ENCODE data around the gene DPP6.

Gene DPP6

DNA sequence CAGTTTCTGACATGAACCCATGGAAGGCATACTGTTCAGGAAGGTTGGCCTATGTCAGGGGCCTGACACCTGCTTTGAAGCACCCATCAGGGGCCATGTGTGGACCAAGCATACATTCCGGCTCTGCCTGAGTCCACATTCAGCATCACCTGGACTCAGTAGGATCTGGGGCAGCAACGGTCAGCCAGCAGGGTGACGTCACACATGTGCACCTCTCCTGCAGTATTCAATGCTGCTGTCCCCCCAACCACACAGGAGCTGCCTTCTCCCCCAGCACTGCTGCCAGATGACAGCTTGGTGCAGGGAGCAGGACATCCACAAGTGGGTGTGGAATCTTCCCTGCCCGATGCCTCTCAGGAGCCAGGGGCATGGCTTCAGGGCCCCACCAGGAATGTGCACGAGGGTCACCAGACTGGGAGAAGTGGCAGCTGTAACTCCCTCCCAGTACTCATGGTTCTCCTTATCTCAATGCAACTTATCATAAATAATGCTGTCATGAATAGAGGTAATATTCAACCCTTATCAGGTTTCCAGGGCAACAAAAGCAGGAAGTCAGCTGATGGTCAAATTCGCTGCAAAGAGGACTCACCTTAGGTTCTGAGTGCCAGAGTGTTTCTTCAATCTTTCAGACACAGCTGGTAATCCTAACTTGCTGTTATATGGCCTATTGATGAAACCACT lies 657.8 kb downstream of the DPP6 start:
- DNase-seq (ENCODE audit: low read depth) = no peak

DNA sequence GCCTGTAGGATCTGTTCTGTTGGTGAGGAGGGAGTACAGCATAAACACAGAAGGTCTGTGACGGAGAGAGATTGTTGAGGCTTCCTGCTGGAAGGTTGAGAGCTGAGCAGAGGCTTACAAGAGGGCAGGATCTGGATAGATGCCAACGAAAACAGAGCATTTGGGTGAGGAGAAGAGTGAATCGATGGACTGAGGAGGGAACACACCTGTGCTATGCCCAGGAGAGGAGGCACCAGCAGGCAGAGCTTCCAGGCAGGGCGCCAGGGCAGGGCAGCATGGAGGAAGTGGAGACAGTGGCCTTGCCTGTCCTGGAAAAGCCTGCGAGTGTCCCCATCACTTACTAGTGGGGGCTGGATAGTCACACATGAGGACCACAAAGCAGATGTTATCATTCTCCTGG lies 667.8 kb downstream of the DPP6 start:
- no peak for DNase-seq (ENCODE audit: low read depth)

DNA sequence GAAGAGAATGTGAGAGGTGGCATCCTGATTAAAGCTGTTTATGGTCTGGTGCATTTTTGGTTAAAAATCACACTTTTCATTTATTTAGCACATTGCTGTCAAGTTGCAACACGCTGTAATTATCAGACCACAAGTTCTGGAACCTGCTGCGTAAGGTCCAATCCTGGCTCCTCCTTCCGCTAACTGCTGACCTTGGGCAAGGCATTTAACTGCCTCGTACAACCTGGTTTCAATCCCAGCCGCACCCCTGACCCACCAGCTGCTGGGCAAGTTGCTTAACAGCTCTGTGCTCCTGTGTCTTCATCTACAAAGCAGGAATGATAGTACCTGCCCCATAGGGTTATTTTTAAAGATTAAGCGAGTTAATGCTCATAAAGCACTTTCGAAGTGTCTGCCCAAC lies 668.9 kb downstream of the DPP6 start:
- DNase-seq (ENCODE audit: low read depth) = no peak

DNA sequence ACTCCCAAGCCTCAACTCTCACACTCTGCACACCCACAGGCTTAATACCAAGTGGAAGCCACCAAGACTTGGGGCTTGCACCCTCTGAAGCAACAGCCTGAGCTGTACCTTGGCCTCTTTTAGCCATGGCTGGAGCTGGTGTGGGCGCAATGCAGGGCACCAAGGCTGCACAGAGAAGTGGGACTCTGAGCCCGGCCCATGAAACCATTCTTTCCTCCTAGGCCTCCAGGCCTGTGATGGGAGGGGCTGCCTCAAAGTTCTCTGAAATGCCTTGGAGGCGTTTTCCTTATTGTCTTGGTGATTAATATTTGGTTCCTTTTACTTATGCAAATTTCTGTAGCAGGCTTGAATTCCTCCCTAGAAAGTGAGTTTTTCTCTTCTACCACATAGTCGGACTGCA lies 674.2 kb downstream of the DPP6 start:
- no peak for DNase-seq (ENCODE audit: low read depth)

DNA sequence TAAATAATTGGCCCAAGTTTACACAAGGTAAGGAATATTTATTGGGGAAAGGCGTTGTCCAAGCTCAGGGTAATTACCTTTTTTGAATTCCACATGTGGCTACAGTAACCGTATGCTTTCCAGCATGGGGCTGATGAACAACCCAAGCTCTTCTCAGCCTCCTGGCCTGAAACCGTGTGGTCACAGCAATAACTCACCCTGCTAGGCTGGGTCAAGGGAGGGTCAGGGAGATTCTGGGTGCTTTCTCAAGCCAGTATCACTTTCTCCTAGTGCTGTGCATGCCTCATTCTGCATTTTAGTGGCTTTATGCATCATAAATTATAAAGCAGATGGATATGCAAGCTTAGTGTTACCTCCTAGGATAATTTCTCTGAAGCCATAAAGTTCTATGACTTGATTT lies 676.9 kb downstream of the DPP6 start:
- no peak for DNase-seq (ENCODE audit: low read depth)

DNA sequence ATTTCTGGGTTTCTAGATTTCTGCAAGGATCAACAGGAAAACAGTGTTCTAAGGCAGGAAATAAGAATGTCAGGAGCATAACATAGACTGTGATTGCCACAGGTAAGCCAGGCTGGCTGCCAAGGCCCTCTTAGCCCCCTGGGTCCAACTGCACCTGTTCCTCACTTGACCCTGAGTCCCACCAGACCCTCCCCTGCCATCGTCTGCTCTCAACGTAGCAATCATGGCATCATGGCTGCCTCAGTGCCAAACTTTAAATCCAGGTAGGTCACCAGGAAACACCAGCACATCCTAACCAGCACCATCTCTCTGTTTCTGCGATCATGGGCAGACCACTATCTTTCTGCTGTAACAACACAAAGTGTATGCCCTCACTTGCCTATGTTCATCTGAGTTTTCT lies 683.6 kb downstream of the DPP6 start:
- DNase-seq (ENCODE audit: low read depth) = no peak

DNA sequence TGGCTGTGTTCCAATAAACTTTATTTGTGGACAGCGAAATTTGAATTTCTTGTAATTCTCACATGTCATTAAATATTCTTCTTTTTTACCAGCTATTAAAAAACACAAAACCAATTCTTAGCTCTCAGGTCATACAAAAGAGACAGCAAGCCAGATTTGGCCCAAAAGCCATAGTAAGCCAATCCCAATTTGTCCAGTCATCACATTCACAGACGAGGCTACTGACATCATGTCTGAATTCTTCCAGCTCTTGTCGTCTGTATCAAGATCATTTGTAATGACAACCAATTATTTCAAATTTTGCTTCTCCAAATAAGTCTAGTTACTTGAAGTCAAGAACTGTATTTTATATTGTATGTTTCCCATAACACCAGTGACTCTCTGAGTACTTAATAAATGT lies 684.2 kb downstream of the DPP6 start:
- DNase-seq (ENCODE audit: low read depth) = no peak

DNA sequence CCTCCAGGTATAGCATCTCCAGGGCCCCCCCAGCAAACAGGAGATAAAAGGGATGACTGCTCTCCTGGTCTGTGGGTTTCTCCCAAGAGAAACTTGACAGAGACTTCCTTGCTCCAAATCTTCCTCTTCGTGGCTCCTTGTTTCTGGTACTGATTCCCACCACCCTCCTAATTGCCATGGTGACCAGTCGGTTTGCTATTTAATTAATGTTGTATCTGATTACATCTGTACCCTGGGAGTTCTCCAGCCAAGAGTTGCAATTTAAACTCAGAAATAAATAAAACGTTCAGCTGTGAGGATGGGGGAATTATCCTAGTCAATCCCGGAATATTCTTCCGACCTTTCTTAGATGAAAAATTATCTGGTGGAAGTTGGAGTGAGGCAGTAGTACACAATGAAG lies 686.0 kb downstream of the DPP6 start:
- no peak for DNase-seq (ENCODE audit: low read depth)

DNA sequence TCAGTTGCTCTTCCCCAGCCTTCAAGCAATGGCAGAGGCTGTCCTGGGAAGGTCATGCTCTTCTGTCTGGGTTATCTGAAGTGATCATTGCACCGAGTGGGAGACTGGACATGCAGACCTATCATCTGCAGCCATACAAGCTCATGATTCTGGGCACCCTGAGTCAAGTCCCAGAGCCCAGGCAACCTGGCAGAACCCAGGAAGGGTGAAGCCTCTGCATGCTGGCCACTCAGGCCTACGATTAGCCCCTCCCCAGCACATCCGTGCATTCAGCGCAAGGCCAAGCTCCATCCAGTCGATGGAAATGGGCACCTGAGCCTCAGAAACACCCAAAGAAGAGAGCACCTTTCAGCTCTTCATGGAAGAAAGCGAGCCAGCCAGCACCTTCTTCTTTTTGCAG lies 688.9 kb downstream of the DPP6 start:
- DNase-seq (ENCODE audit: low read depth) = no peak

DNA sequence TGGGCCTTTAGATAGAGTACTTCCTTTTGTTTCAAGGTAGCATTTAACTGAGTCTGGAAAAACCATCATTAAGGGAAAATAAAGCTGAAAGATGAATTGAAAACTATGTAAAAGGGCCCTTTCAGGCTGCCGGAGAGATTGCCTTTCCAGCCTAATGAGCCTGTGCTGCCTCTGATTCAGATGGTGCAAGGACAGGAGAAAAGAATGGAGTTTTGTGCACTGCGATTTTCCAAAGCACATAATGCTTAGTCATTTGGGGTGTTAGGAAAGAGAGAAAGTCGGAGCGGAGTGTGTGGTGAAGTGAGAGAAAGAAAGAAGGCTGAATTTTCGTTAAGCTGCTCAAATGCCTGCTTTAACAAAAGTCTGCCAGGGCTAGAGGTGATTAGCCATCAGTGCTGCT lies 691.0 kb downstream of the DPP6 start:
- DNase-seq (ENCODE audit: low read depth) = no peak

DNA sequence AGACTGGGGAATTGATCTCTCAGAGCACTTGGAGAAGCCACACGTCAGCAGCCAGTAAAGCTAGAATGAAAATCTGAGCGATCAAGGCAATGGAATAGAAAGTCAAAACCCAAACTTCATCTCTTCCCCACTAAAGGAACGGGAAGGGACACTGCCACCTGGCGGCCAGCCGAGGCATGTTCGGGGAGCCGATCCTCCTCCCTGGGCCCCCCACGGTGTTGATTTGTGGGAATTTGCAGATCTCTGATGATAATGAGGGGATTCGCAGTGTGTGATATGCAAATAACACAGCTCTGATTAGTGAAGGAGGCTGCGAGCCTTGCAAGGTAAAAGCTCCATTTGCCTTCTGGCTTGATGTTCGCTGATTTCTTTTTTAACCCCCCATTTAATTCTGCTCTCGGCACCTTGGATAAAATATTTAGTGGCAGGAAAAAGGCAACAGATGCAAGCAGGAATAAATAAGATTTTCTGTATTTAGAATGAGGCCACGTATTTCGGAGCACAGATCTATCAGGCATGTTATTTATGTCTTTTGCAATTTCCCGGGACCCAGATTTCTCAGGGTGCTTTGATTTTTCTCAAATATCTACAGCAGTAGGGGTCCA lies 692.2 kb downstream of the DPP6 start:
- DNase-seq (ENCODE audit: low read depth) = no peak

DNA sequence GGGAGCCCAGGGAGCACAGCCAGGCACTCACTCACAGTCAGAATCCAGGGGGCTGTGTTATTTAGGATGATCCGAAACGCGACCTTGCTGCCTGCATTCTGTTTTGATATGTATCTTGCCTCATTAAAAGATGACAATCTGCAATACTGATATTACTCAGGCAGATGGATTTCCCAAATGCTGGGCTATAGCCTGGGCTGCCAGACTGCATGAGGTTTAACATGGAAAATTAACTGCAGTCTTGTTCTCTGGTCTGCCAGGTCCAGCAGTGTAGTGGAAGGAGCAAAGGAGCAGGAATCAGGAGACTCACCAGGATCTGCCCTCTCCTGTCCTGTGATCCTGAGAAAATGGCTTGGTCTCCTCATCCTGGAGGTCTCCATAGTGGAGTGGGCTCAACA lies 692.7 kb downstream of the DPP6 start:
- no peak for DNase-seq (ENCODE audit: low read depth)

DNA sequence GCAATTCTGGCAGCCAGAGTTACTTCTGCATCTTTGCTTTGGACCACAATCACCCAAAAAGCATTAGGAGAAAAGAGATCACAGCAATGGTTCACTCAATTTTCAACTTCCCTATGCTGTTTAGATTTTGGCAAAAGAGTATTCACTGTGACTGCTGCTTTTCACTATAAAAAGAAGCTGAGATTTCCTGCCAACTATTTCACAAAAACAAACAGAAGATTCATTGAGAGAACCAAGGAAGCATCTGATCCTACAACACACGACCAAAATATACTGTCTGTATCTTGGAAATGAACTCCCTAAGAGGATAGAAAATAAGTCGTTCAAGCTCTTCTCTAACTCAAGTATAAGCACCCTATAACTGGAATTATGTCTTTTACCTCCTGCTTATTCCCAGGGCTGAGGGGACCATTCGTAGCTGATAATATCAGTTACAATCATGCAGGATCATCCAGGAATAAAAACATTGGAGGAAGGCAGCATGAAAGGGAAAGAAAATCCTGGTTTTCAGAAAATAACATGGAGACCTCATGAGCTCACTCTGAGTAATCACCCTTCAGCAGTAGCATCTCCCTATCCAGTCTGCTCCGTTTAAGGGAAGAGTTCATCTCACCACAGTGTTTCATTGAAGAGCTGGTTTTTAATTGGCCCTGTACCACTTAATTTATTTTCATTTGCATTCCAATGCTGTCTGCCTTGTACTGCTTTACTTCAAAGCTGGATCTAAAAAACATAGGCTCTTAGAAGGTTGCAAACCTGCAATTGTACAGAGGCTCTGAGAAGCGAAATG lies 694.6 kb downstream of the DPP6 start:
- no peak for DNase-seq (ENCODE audit: low read depth)

DNA sequence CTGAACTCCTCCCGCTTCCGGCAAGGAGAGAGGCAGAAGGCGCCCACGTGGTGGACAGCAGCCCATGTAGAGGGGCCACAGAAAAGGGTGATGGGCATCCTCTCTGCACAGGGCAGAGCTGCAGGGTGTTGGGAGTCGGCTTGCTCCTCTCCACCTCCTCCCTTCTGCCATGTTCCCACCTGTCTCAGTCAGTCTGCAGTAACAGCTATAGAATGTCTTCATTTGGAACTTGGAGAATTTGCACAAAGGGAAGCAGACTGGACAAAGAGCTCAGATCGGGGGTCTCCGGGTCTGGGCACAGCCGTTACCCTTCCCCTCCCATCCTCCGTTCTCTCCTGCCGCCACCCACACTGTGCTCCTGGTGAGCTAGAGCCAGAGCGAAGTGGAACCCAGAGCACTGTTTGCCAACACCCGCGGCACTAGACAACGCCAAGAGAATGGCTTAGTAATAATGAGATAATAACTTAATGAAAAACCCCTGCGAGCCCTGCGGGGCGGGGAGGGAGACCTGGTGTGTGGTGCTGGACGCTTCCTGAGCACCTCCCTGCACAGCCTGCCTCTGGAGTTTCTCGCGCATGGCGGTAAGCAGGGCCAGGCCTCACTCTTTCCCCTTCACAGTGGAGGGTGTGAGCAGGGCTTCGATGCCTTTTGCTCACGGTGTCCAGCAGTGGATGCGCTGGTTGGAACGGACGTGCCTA lies 696.0 kb downstream of the DPP6 start:
- no peak for DNase-seq (ENCODE audit: low read depth)

DNA sequence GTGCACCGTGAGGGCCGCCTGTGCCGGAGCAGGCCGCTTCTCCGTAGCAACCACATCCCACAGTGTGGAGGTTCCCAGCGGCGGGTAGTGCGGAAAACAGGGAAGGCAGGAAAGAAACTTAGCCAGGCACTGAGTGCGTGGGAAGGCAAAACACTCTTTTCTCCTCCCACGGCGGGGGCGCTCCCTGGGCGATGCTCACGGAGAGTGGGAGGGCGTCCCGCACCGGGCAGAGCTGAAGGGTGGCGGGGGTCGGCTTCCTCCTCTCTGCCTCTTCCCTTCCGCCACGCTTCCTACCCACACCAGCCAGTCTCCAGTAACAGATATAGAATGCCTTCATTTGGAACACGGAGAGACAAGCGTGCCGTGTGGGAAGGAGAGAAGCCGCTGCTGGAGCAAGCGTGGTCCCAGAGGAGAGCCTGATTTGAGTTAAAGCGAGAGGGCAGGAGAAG lies 698.2 kb downstream of the DPP6 start:
- no peak for DNase-seq (ENCODE audit: low read depth)

DNA sequence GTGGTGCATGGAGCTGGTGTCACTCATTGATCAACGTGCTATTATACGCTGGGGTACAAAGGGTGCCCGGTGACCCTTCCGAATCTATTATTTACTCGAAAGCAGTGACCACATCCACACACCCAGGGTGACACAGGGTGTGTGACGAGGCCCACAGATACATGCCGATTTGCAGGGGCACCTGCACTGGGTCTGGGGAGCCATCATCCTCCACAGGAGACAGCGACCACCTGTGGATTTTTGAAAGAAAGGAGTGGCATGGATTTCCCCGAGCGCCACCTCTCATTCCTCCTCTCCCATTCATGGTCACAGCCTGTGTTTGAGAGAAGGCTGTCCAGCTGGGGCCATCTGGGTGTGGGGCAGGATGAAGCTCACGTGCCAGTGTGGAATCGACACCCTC lies 701.0 kb downstream of the DPP6 start:
- DNase-seq (ENCODE audit: low read depth) = no peak

DNA sequence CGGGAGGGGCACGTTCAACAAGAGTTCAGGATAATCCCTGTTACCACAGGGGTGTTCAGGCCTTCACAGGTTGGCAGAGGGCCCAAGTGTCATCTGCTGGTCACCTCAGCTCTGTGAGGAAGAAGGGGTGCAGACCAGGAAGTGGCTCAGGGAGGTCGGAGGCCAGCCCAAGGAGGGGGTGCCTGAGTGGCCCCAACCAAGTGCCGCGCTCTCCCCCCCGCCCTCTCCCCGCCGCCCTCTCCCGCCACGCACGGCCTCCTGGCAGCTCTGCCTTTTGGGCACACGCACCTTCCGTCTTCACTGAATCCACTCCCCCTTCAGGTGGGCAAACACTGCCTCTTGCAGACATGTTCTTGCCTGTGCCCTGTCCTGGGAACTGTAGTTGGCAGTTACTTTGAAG lies 705.6 kb downstream of the DPP6 start:
- DNase-seq (ENCODE audit: low read depth) = no peak

DNA sequence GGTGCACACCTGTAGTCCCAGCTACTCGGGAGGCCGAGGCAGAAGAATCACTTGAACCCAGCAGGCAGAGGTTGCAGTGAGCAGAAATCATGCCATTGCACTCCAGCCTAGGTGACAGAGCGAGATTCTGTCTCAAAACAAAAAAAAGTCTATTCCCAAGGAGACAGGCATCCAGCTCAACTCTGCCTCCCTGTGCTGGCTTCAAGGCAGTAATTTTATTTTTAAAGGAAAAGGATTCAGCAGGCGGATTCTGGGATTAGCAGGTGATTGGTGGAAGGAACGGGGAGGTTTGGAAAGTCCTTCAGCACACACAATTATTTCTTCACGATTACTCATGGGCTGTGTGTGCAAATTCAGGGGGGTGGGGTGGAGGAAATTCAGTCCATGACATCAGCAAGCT lies 707.8 kb downstream of the DPP6 start:
- DNase-seq (ENCODE audit: low read depth) = no peak

DNA sequence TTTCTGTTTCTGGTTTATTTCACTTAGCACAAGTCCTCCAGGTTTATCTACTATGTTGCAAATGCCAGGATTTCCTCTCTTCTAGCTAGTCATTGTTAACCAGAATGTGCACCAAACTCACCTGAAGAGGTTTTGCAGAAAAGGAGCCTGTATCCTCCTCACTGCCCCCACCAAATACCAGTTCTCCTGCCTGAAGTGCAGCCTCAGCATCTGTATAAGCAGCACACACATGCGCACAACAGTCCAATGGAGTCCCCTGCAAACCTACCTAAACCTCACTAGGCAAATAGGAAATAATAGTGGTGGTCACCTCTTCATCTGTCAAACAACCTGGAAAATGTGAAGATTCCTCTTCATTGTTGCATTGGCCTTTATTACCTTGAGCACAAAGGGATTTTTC lies 712.9 kb downstream of the DPP6 start:
- DNase-seq (ENCODE audit: low read depth) = no peak

DNA sequence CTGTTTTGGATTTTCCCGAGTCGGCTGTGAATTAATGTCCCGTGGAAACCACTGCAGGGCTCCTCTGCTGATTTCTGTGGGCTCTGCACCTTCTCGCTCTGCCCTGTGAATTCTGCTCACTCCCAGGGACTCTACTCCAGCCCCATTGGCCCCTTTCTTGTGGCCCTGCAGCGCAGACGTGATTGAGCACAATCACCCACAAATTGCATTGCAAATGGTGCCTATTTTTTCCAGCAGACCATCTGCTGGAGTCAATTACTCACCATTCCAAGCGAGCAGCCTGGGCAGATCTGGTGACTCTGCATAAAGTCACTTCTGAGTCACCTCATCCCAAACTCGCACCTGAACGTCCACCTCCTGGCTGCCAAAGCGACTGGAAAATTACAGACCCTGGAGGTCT lies 714.9 kb downstream of the DPP6 start:
- DNase-seq (ENCODE audit: low read depth) = no peak

DNA sequence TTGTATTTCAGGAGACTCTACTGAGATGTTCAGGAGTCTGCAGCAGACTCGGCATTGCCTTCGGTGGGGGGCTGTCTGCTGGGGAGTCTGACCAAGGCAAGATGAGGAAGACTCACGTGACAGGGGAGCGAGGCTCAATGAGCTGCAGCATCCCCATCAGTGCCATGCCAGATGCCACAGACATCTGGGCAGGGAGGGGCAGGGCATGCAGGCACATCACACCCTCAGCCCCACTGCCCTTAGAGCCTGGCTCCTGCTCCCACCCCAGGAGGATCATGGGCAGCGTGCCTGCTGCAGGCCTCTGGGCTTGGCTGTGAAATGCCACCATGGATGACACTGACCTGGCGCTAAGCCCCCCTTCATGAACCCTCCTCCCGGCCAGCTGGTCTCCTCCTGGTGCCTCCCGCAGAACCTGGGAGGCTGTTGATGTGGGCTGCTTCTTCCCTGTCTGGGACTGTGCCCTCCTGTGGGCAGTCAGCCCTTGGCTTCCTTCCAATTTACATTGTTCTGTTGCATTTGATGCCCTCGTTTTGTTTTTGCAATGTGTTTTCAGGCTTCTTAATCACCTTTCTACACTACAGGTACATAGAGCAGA lies 715.7 kb downstream of the DPP6 start:
- DNase-seq (ENCODE audit: low read depth) = no peak

DNA sequence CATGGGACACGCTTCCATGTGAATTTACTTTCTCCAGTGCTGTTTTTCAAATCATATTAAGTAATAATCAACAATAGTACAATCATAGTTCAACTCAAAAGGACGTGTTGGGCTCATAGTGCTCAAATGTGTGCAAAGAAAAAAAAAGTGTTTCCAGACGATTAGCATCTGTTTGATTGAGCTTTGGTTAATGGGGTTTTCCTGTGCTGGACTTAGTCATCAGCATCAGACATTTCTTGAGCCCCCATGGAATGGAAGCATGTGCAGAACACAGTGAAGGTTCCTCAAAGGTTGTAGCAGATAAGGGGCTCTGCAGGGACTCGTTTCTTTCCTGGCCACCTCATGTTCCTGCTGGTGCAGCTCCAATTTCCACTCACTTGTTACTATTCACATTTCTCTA lies 716.8 kb downstream of the DPP6 start:
- DNase-seq (ENCODE audit: low read depth) = no peak

DNA sequence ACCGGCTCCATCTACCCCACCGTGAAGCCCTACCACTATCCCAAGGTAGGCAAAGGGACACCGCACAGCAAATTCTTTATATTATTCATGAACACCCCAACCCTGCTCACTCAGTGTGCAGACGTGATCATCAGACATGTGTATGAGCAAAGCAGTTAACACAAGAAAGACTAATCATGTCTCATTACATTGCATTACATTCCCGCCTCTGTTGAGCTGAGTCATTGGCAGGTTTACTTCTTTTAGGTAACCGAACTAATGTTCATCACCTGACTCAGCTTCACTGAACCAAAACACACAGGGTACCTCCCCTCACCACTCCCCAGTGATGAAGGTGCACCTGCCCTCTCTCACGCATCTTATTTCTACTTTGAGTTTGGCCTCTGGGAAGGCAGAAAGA lies 717.3 kb downstream of the DPP6 start:
- DNase-seq (ENCODE audit: low read depth) = no peak

Data from stimulated activated CD8-positive, alpha-beta memory T cell treated with anti-CD3 and anti-CD28 coated beads, Interleukin-12 subunit alpha, Interleukin-12 subunit beta, amount 100 ng/mL, for 4 hours (primary cell).